A549 (cell line): ENCODE data around the gene GIMAP2.

Experiments
- ELK1 ChIP-seq: fragments of 150-350 bp; IDR thresholded peaks from 2 replicates; pipeline ENCODE4 v1.6.1; 2014; ENCODE audit warnings: low read depth, mild to moderate bottlenecking, low read length
- JUNB ChIP-seq: fragments of >200 bp; sonication (Bioruptor Twin); formaldehyde crosslinking; IDR thresholded peaks from 2 replicates; pipeline ENCODE4 v1.6.1; 2016
- POLR2A ChIP-seq: IDR thresholded peaks from 2 replicates; pipeline ENCODE4 v1.6.1; 2012; ENCODE audit warnings: mild to moderate bottlenecking, low read length
- TF ChIP-seq, protein P1 (sequence below): fragments of >200 bp; sonication (Bioruptor Twin); formaldehyde crosslinking; IDR thresholded peaks from 3 replicates; pipeline ENCODE4 v1.5.1; 2016

DNA sequence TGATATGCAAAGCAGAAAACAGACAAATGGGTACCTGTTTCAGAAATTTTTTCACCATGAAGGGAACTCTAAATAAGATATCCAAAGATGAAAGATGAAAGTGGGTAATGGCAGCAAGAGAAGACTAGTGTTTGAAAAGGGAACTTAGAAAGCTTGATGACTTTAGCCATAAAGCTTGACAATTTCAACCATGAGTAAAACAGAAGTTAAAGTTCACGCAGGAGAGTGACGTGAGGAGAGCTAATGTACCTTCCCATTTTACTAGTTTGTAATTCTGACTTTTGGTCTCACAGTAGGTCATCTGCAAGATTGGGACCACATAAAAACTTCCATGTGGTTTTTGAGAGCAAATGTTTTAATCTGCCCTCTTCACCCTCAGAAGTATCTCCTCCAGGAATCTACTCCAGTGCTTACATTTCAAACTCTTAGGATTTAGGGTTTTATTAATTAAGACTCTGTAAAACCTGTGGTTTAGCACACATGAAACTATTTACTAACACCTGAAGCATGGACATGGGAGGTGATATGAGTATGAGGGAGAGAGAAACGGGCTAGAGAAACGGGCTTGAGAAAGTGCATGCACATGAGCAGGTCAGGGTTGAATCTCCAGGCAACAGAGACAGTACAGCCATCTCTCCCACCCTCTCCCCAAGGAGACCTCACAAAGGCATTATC is 24.4 kb upstream of the GIMAP2 start:
- TF ChIP-seq ELK1 (no peak), JUNB (no peak), POLR2A (no peak)
- TF ChIP-seq, protein P1, sequence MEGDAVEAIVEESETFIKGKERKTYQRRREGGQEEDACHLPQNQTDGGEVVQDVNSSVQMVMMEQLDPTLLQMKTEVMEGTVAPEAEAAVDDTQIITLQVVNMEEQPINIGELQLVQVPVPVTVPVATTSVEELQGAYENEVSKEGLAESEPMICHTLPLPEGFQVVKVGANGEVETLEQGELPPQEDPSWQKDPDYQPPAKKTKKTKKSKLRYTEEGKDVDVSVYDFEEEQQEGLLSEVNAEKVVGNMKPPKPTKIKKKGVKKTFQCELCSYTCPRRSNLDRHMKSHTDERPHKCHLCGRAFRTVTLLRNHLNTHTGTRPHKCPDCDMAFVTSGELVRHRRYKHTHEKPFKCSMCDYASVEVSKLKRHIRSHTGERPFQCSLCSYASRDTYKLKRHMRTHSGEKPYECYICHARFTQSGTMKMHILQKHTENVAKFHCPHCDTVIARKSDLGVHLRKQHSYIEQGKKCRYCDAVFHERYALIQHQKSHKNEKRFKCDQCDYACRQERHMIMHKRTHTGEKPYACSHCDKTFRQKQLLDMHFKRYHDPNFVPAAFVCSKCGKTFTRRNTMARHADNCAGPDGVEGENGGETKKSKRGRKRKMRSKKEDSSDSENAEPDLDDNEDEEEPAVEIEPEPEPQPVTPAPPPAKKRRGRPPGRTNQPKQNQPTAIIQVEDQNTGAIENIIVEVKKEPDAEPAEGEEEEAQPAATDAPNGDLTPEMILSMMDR: no peak
